GM21576 (cell line): ENCODE results near the gene OR51F2.
"Not testable (repeated sequence)": the region's sequence is repeated elsewhere in the genome, so short reads cannot be mapped to it uniquely, and the experiment has no call there.

Experiments used
- ATAC-seq: cut with Tn5 transposase; IDR thresholded peaks from one replicate; pipeline ENCODE4 v1.9.1; 2021; ENCODE audit warnings: mild to moderate bottlenecking, moderate library complexity; ENCODE audit not compliant: unreplicated experiment

OR51F2 gene

GRCh38 chr11:4821021-4821420 is at the start of gene OR51F2:
Gene OR51F2, plus strand, starts transcription at chr11:4821321. Its CDS starts 101 bp downstream, at chr11:4821422.
- ATAC-seq, result no peak

GRCh38 chr11:4782454-4782853 is 38.7 kb upstream of the OR51F2 start:
- ATAC-seq, result no peak

- no peak for ATAC-seq
Measured at GRCh38 chr11:4797206-4797605, 23.9 kb upstream of the OR51F2 start.

- no peak for ATAC-seq
Measured at GRCh38 chr11:4798427-4799183, 22.5 kb upstream of the OR51F2 start.

GRCh38 chr11:4801316-4801715 is 19.8 kb upstream of the OR51F2 start:
- ATAC-seq, result not testable (repeated sequence)

- ATAC-seq, result no peak
Measured at GRCh38 chr11:4804280-4804679, 16.8 kb upstream of the OR51F2 start, which contains the start of gene OR52R1. Gene OR52R1, minus strand, starts transcription at chr11:4804380. Its CDS starts 0 bp downstream, at chr11:4804380.

- no peak for ATAC-seq
Measured at GRCh38 chr11:4808476-4808875, 12.6 kb upstream of the OR51F2 start.

- ATAC-seq, result no peak
Measured at GRCh38 chr11:4809246-4809645, 11.9 kb upstream of the OR51F2 start.

GRCh38 chr11:4825132-4825531 is 4.0 kb downstream of the OR51F2 start:
- ATAC-seq, result no peak

GRCh38 chr11:4826425-4826824 is 5.3 kb downstream of the OR51F2 start:
- no peak for ATAC-seq

- no peak for ATAC-seq
Measured at GRCh38 chr11:4830346-4830745, 9.2 kb downstream of the OR51F2 start.

- no peak for ATAC-seq
Measured at GRCh38 chr11:4830909-4831308, 9.8 kb downstream of the OR51F2 start.

GRCh38 chr11:4839851-4840549 is 18.9 kb downstream of the OR51F2 start:
- ATAC-seq, result no peak

- ATAC-seq, result no peak
Measured at GRCh38 chr11:4848908-4849532, 27.9 kb downstream of the OR51F2 start, which contains the start of gene OR51S1. Gene OR51S1, minus strand, starts transcription at chr11:4849208. Its CDS starts 0 bp downstream, at chr11:4849208.

GRCh38 chr11:4851033-4851432 is 29.9 kb downstream of the OR51F2 start:
- ATAC-seq, result no peak

GRCh38 chr11:4854286-4854685 is 33.2 kb downstream of the OR51F2 start:
- not testable (repeated sequence) for ATAC-seq

- ATAC-seq, result no peak
Measured at GRCh38 chr11:4862447-4863236, 41.5 kb downstream of the OR51F2 start.

- ATAC-seq, result no peak
Measured at GRCh38 chr11:4863876-4864275, 42.8 kb downstream of the OR51F2 start.

GRCh38 chr11:4865855-4866254 is 44.7 kb downstream of the OR51F2 start:
- no peak for ATAC-seq
